Mesenteric fat pad (tissue), 1 donor: ENCODE measurements around the gene ERMN. TPM values are rescaled to one million over a fixed set of nuclear protein-coding genes. Genes with fewer than 3 reads are reported as not detected.

Experiments
- DNase-seq: peaks from one replicate; pipeline ENCODE4 v3.0.0-alpha.2; 2020; ENCODE audit warnings: low spot score
- total RNA-seq: library from RNA; stranded (reverse); fragmentation: NEBNext Ultra II Directional; extraction: Animal tissue kit (Norgen Biotek cat#: 25700); gene quantifications from one replicate; pipeline ENCODE4 v1.2.1, GENCODE V29; 2021
- donor health status: DM: yes; HTN: yes; CAD: no.

ERMN gene
- total RNA-seq, 1 donor from 2014 or later: 0.32 TPM

GRCh38 chr2:157333304-157334047, 7.9 kb upstream of the ERMN start:
- DNase-seq: no peak

- DNase-seq: no peak
Measured at GRCh38 chr2:157329524-157329923, 3.9 kb upstream of the ERMN start.

- DNase-seq: peak; percentile 90
Measured at GRCh38 chr2:157327621-157328500, 2.2 kb upstream of the ERMN start.

- no peak for DNase-seq
Measured at GRCh38 chr2:157327200-157327599, 1.6 kb upstream of the ERMN start.

GRCh38 chr2:157326698-157327097, 1.1 kb upstream of the ERMN start:
- DNase-seq: no peak

DNA sequence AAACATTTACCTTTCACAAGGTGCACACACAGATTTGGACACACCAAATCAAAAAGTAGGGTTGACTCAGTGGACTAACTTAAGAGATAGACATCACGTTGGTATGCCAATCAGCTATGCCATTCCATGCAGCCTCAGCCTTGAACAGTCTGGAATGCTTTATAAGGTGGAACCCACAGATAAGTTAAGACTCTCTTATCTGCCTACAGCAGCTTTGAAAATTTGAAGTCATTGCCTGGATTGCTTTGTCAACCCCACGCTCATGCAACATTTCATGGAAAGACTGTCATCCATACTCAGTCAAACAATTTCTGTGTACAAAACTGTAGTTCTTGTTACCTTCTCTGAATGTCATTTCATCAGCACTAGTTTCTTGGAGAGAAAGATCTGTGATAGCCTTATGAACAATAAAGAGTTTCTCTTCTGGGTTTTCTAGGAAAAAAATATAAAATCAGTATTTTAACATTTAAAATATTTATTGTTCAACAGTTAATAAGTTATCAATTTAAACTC, 1.2 kb downstream of the ERMN start:
- no peak for DNase-seq

GRCh38 chr2:157322432-157322831, 3.2 kb downstream of the ERMN start:
- DNase-seq: no peak

DNA sequence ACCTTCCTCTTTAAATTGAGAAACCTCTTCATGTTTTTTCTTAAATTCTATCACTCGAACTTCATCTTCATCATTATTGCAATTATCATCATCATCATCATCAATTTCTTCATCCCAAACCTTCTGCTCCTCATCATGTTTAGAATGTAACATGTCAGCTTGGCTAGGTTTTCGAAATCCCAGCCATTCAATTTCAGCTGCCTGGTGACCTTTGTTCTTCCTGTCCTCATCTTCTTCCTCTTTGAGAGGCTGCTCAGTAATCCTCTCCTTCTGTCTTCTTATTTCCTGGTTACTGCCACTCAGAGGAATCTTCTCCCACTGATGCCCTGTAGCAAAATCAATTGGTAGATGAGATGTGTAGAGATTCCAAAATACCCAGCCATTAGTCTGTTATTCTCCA, 4.2 kb downstream of the ERMN start:
- DNase-seq: no peak

- DNase-seq: no peak
Measured at GRCh38 chr2:157320409-157320808, 5.2 kb downstream of the ERMN start.

GRCh38 chr2:157319795-157320194, 5.8 kb downstream of the ERMN start:
- DNase-seq: no peak

- no peak for DNase-seq
Measured at GRCh38 chr2:157318884-157319283, 6.7 kb downstream of the ERMN start.

GRCh38 chr2:157315901-157316300, 9.7 kb downstream of the ERMN start:
- DNase-seq: no peak

DNA sequence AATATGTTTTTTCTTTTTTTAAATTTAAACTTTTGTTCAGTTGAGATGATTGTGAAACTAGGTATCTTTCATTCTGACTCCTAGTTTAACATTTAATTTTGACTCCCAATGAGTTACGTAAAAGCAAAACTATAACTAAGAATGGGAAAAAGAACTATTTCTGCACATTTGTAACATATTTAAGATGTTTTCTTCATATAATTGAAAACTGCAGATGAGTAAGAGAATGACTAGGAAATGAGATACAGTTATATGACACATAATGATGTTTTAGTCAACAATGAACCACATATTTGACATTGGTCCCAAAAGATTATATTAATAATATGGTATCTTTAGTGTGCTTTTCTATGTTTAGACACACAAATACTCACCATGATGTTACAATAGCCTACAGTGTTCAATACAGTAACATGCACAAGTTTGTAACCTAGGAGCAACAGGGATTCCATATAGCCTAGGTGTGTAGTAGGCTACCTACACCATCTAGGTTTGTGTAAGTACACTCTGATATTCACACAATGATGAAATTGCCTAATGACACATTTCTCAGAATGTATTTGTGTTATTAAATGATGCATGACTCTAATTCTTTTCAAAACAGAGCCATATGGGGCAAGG, 12.6 kb downstream of the ERMN start:
- DNase-seq: no peak

GRCh38 chr2:157311706-157312105, 13.9 kb downstream of the ERMN start:
- DNase-seq: no peak

- no peak for DNase-seq
Measured at GRCh38 chr2:157309878-157310277, 15.7 kb downstream of the ERMN start.

DNA sequence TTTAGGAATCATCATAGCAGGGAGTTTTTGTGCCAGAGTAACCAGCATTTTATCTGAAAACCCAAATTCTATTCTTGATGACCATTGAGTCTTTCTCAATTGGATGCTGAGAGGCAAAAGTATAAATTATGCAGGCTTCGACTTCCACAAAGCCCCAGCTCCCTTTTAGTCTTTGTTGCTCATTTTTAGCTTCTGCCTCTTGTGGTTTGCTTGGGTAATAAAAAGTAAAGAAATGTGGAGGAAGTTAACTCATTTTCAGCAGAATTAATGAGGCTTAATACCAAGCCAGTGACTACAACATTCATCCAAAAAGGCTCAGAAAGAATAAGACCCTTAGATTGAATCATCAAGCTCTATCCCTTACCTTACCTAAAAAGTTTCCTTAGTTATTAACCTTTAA, 18.6 kb downstream of the ERMN start:
- no peak for DNase-seq

DNA sequence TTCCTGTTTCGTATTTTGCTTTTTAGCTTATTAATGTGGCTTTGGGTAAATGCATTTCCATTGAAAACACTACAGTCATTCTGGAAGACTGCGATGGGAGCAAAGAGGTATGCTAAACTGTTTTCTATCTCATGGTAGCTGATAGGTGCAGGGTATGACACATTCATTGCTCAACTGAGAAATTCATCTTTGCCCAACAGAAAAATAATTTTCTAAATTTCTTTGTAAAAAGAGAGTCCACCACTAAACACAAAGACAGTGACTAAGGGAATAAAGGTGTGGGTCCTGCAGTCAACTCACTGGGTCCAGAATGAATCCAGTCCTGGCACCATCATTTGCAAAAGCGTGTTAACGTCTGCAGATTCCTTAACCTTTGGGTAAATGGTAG, 19.9 kb downstream of the ERMN start:
- DNase-seq: no peak

- no peak for DNase-seq
Measured at GRCh38 chr2:157304811-157305722, 20.6 kb downstream of the ERMN start.

DNA sequence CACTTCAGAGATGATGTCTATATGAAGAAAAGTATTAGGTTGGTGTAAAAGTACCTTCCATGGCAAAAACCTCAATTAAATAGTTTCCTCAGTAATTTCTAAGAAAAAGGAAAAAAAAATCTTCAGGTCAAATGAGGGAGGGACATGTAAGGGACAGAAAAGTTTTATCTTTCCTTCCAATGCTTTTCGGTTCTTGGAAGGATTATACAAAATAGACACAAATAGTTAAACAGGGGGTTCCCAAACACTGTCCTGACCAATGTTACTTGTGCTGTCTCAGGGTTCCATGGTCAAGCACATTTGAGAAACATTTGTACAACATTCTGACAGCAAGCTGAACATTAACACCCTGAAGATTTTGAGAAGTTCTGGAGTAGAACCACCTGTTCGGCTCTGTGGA, 22.0 kb downstream of the ERMN start:
- no peak for DNase-seq

DNA sequence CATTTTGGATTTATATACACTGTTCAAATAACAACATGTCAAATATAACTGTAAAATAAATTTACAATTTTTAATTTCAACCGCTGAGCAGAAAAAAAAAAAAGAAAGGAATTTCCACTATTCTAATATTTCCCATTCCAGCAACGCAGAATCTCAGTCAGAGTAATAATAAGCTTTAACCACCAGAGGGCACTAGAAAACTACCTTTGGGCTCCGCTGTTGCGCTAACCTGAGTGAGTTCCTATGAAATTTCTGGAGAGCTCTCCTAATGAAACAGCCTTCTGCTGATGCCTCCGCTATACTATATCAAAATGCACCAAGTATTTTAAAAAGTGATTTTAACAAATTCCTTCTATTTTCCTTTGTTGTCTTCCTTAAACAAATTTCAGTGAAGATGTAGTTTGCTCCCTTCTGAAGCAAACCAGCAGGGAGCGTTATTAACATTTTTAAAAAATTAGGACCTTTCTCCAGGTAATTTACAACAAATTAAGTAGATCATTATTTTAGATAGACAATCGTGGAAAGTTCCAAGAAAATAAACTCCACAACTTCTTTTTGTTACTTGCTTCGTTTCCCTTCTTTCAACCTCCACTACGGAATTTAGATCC, 23.0 kb downstream of the ERMN start:
- no peak for DNase-seq
